Tibial artery (tissue), 4 donors: ENCODE results near the gene EFCAB12.
A peak's percentile ranks its signal among the peaks of the same experiment; 100 is the strongest.

Experiments used
- DNase-seq, 2 donors: peaks; one replicate each; pipeline ENCODE4 v3.0.0-alpha.2; 2019
- H3K27ac ChIP-seq, 2 donors: fragments of 200-600 bp; sonication (generic) in 1 of 2; 1 replicate in 1 of 2; 2 replicates in 1 of 2; pipeline ENCODE4 v1.5.1; 2018 to 2019; ENCODE audit warnings: mild to moderate bottlenecking in 1 of 2
- H3K27me3 ChIP-seq, 2 donors: fragments of 200-600 bp; sonication (generic) in 1 of 2; one replicate each; pipeline versions ENCODE4 v1.5.1 to v1.6.0; 2016 to 2019
- H3K36me3 ChIP-seq, 3 donors: fragments of 200-600 bp; sonication (generic) in 2 of 3; one replicate each; pipeline ENCODE4 v1.5.1; 2016 to 2019; ENCODE audit warnings: mild to moderate bottlenecking in 2 of 3
- H3K4me1 ChIP-seq, 4 donors: fragments of 200-600 bp; sonication (generic) in 2 of 4; 1 replicate in 3 of 4; 2 replicates in 1 of 4; pipeline ENCODE4 v1.5.1; 2016 to 2019
- H3K4me3 ChIP-seq, 2 donors: fragments of 200-600 bp; sonication (generic) in 1 of 2; 1 replicate in 1 of 2; 2 replicates in 1 of 2; pipeline ENCODE4 v1.5.1; 2018 to 2019; ENCODE audit warnings: mild to moderate bottlenecking in 2 of 2
- H3K9me3 ChIP-seq, 3 donors: fragments of 200-600 bp; sonication (generic) in 1 of 3; one replicate each; pipeline ENCODE4 v1.5.1; 2016 to 2019
- CTCF ChIP-seq, 2 experiments: fragments of 200-600 bp in 1 of 2; fragments of 450-650 bp in 1 of 2; IDR thresholded peaks; one replicate each; pipeline ENCODE4 v1.5.1; 2017 to 2019; ENCODE audit warnings: antibody characterized with exemption in 2 of 2, mild to moderate bottlenecking in 1 of 2, moderate library complexity in 1 of 2
- intact Hi-C: fragments of 100-400 bp; cut with DNase I; formaldehyde crosslinking; loops from one replicate; pipeline ENCODE4 v1.15.0; 2023; ENCODE audit warnings: low total_unique reads

EFCAB12 gene

GRCh38 chr3:129433565-129433964 is 5.1 kb upstream of the EFCAB12 start:
- Histone ChIP-seq H3K4me1 (peaks cover 3 to 37% (median 18%) of the 10 kb centered on the region in 4 donors), H3K36me3 (peaks cover 29 to 63% (median 56%) of the 10 kb centered on the region in 3 donors), H3K4me3 (no peak overlapping the region), H3K9me3 (no peaks in the 10 kb centered on the region), H3K27me3 (no peaks in the 10 kb centered on the region), H3K27ac (no peak overlapping the region)
- no peak for TF ChIP-seq CTCF (IDR thresholded peaks at IDR 0.05)
- intact Hi-C loops: loop anchor here (10.0 kb wide), 1 partner anchor 671 kb away; no protein-coding TSS in a partner anchor
- no peak for DNase-seq

GRCh38 chr3:129432671-129433070 is 4.2 kb upstream of the EFCAB12 start:
- H3K36me3 ChIP-seq: peaks cover 29 to 60% (median 55%) of the 10 kb centered on the region in 3 donors
- peaks cover 1 to 37% (median 17%) of the 10 kb centered on the region in 4 donors for H3K4me1 ChIP-seq

GRCh38 chr3:129432036-129432435 is 3.6 kb upstream of the EFCAB12 start:
- no peak for DNase-seq
- Histone ChIP-seq H3K36me3 (peaks cover 27 to 55% (median 49%) of the 10 kb centered on the region in 3 donors), H3K4me3 (no peak overlapping the region), H3K27ac (no peak overlapping the region), H3K27me3 (no peaks in the 10 kb centered on the region), H3K4me1 (peaks cover 0 to 35% (median 17%) of the 10 kb centered on the region in 4 donors), H3K9me3 (no peaks in the 10 kb centered on the region)
- intact Hi-C loops: loop anchor here (10.0 kb wide), 1 partner anchor 673 kb away; no protein-coding TSS in a partner anchor
- no peak for TF ChIP-seq CTCF (IDR thresholded peaks at IDR 0.05)

More at GRCh38 chr3:129432671-129433070, 4.2 kb upstream of the EFCAB12 start:
- TF ChIP-seq CTCF (IDR thresholded peaks at IDR 0.05): no peak
- Histone ChIP-seq H3K27me3 (no peaks in the 10 kb centered on the region), H3K27ac (no peak overlapping the region), H3K9me3 (no peaks in the 10 kb centered on the region), H3K4me3 (no peak overlapping the region)
- DNase-seq: no peak
- intact Hi-C loops: loop anchor here (10.0 kb wide), 1 partner anchor 672 kb away; no protein-coding TSS in a partner anchor

- intact Hi-C loops: loop anchor here (10.0 kb wide), 1 partner anchor 675 kb away; no protein-coding TSS in a partner anchor
- Histone ChIP-seq H3K36me3 (peaks cover 23 to 42% (median 35%) of the 10 kb centered on the region in 3 donors), H3K4me1 (peaks cover 0 to 14% (median 9%) of the 10 kb centered on the region in 4 donors), H3K27ac (no peak overlapping the region), H3K9me3 (no peaks in the 10 kb centered on the region), H3K4me3 (no peak overlapping the region), H3K27me3 (peaks cover 0 to 8% of the 10 kb centered on the region in 2 donors)
- no peak for DNase-seq
- TF ChIP-seq CTCF (IDR thresholded peaks at IDR 0.05): no peak
Observed at GRCh38 chr3:129429602-129430001, 1.2 kb upstream of the EFCAB12 start.

GRCh38 chr3:129429080-129429451 is 630 bp upstream of the EFCAB12 start:
- intact Hi-C loops: no loop called here
- Histone ChIP-seq H3K4me3 (peak overlapping the region in 1 of 2 donors; percentile 45), H3K4me1 (peaks cover 0 to 14% (median 9%) of the 10 kb centered on the region in 4 donors), H3K36me3 (peaks cover 23 to 37% (median 35%) of the 10 kb centered on the region in 3 donors), H3K9me3 (no peaks in the 10 kb centered on the region), H3K27ac (peak overlapping the region; percentile 17 to 73), H3K27me3 (peaks cover 0 to 8% of the 10 kb centered on the region in 2 donors)
- no peak for DNase-seq
- TF ChIP-seq CTCF (IDR thresholded peaks at IDR 0.05): no peak
